Progenitor cell of endocrine pancreas (in vitro differentiated cells): ENCODE results near the gene ZNF546. TPM values are rescaled to one million over a fixed set of nuclear protein-coding genes. Genes with fewer than 3 reads are reported as not detected.
"Not testable (repeated sequence)": the region's sequence is repeated elsewhere in the genome, so short reads cannot be mapped to it uniquely, and the experiment has no call there.

Experiments used
- DNase-seq: peaks from one replicate; pipeline ENCODE4 v3.0.0; 2021; ENCODE audit warnings: low spot score; ENCODE audit not compliant: unreplicated experiment
- H3K27ac Mint-ChIP-seq: 2 replicates; pipeline ENCODE4 v1.8.0; 2021; ENCODE audit warnings: mild to moderate bottlenecking, moderate library complexity, mixed read lengths
- H3K27me3 Mint-ChIP-seq: 2 replicates; pipeline ENCODE4 v1.8.0; 2021; ENCODE audit warnings: mixed read lengths
- H3K36me3 Mint-ChIP-seq: 2 replicates; pipeline ENCODE4 v1.8.0; 2022; ENCODE audit warnings: mixed read lengths; ENCODE audit not compliant: insufficient read depth
- H3K4me1 Mint-ChIP-seq: 2 replicates; pipeline ENCODE4 v1.8.0; 2021; ENCODE audit warnings: low read depth, mixed read lengths
- H3K4me3 Mint-ChIP-seq: 2 replicates; pipeline ENCODE4 v1.8.0; 2021; ENCODE audit warnings: low read depth, mild to moderate bottlenecking, moderate library complexity, mixed read lengths
- H3K9me3 Mint-ChIP-seq: 2 replicates; pipeline ENCODE4 v1.8.0; 2021; ENCODE audit warnings: low read depth, mixed read lengths
- CTCF ChIP-seq: fragments of 200-600 bp; sonication (generic); IDR thresholded peaks from one replicate; pipeline ENCODE4 v1.5.0; 2021; ENCODE audit warnings: antibody characterized with exemption, mild to moderate bottlenecking; ENCODE audit not compliant: unreplicated experiment
- total RNA-seq: library from RNA; stranded (reverse); gene quantifications from 2 replicates; pipeline ENCODE4 v1.2.1, GENCODE V29; 2021

Gene ZNF546
- total RNA-seq, 1 donor from 2014 or later = 5.9 TPM

DNA sequence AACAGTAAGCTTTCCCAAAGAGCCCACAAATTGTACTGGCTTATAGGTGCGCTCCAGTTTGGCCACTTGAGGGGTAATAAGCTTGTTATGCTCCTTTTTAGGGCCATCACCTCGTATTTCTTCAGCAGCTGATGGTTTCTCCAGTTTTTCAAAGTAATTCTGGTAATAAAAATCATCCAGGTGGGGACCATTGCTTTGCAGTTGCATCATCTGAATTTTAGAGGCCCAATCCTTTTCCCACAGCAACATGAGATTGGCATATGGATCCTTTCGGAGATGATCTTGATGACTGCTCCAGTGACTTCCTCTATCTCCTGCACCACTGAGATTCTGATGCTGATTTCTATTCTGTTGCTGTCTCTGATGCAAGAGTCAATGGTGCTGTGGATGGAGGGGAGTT is 27.1 kb downstream of the ZNF546 start:
- no peak for TF ChIP-seq CTCF
- Mint-ChIP-seq H3K27ac (no peak overlapping the region), H3K4me1 (no peaks in the 10 kb centered on the region), H3K9me3 (peaks cover 57% of the 10 kb centered on the region), H3K36me3 (peaks cover 19% of the 10 kb centered on the region), H3K27me3 (no peaks in the 10 kb centered on the region), H3K4me3 (no peak overlapping the region)
- DNase-seq = no peak

DNA sequence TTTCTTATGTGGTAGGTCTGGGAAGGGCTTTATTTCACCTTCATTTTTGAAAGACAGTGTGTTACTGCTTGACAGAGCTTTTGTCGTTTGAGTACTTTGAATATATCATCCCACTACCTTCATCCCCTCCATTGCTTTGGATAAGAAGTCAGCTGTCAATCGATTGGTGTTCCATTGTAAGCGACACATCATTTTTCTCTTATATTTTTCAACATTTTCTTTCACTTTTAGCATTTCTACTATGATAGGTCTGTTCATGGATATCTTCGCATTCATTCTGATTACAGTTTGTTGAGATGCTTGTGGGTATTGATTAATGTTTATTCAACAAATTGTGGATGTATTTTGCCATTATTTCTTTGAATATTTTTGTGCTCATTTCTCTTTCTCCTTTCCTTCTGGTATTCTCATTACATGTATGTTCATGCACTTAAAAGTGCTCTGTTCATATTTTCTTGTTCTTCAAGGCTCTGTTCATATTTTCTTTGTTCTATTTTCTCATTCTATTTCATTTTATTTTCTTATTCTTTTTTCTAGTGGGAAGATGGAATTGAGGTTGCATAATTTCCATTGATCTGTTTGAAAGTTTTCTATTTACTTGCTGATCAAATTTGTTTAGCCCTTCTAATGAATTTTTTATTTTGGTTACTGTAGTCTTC is 29.2 kb downstream of the ZNF546 start:
- no peak for DNase-seq
- TF ChIP-seq CTCF = no peak
- no peak overlapping the region for H3K27ac Mint-ChIP-seq
- H3K36me3 Mint-ChIP-seq = peaks cover 33% of the 10 kb centered on the region
- peaks cover 58% of the 10 kb centered on the region for H3K9me3 Mint-ChIP-seq
- no peaks in the 10 kb centered on the region for H3K27me3 Mint-ChIP-seq
- no peaks in the 10 kb centered on the region for H3K4me1 Mint-ChIP-seq
- H3K4me3 Mint-ChIP-seq = no peak overlapping the region

GRCh38 chr19:40026597-40026970 is 29.7 kb downstream of the ZNF546 start:
- peaks cover 35% of the 10 kb centered on the region for H3K36me3 Mint-ChIP-seq
- peaks cover 57% of the 10 kb centered on the region for H3K9me3 Mint-ChIP-seq

GRCh38 chr19:40033989-40034560 is 37.2 kb downstream of the ZNF546 start:
- no peaks in the 10 kb centered on the region for H3K4me1 Mint-ChIP-seq
- TF ChIP-seq CTCF = no peak
- H3K36me3 Mint-ChIP-seq = peaks cover 70% of the 10 kb centered on the region
- H3K27ac Mint-ChIP-seq = no peak overlapping the region
- H3K4me3 Mint-ChIP-seq = no peak overlapping the region
- DNase-seq = no peak
- peaks cover 55% of the 10 kb centered on the region for H3K9me3 Mint-ChIP-seq
- H3K27me3 Mint-ChIP-seq = no peaks in the 10 kb centered on the region

More at GRCh38 chr19:40026597-40026970, 29.7 kb downstream of the ZNF546 start:
- H3K4me3 Mint-ChIP-seq = no peak overlapping the region
- TF ChIP-seq CTCF = no peak
- H3K27me3 Mint-ChIP-seq = no peaks in the 10 kb centered on the region
- no peak for DNase-seq
- H3K4me1 Mint-ChIP-seq = no peaks in the 10 kb centered on the region
- peak overlapping the region; percentile 56 for H3K27ac Mint-ChIP-seq

DNA sequence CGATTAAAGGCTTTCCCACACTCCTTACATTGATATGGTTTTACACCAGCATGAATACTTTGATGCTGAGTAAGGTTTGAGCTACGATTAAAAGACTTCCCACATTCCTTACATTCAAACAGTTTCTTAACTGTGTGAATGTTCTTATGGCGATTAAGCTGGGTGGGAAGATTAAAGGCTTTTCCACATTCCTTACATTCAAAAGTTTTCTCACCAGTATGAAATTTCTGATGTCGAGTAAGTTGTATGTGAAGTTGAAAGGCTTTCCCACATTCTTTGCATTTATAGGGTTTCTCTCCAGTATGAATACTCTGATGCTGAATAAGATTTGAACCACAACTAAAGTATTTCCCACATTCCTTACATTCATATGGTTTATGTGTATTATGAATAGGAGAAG is 39.1 kb downstream of the ZNF546 start:
- Mint-ChIP-seq H3K4me1 (no peaks in the 10 kb centered on the region), H3K9me3 (peaks cover 46% of the 10 kb centered on the region)
- TF ChIP-seq CTCF = no peak

DNA sequence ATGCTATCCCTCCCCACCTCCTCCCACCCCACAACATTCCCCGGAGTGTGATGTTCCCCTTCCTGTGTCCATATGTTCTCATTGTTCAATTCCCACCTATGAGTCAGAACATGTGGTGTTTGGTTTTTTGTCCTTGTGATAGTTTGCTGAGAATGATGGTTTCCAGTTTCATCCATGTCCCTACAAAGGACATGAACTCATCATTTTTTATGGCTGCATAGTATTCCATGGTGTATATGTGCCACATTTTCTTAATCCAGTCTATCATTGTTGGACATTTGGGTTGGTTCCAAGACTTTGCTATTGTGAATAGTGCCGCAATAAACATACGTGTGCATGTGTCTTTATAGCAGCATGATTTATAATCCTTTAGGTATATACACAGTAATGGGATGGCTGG is 41.2 kb downstream of the ZNF546 start:
- Mint-ChIP-seq H3K36me3 (peaks cover 62% of the 10 kb centered on the region), H3K9me3 (peaks cover 43% of the 10 kb centered on the region)
- not testable (repeated sequence) for H3K4me1 Mint-ChIP-seq, H3K27me3 Mint-ChIP-seq, DNase-seq, H3K27ac Mint-ChIP-seq, H3K4me3 Mint-ChIP-seq

More for the DNA sequence above, 39.1 kb downstream of the ZNF546 start:
- Mint-ChIP-seq H3K27ac (no peak overlapping the region), H3K36me3 (peaks cover 61% of the 10 kb centered on the region), H3K4me3 (no peak overlapping the region), H3K27me3 (no peaks in the 10 kb centered on the region)
- no peak for DNase-seq

- DNase-seq, H3K4me3 Mint-ChIP-seq, H3K4me1 Mint-ChIP-seq, H3K27me3 Mint-ChIP-seq, H3K27ac Mint-ChIP-seq: not testable (repeated sequence)
- Mint-ChIP-seq H3K36me3 (peaks cover 63% of the 10 kb centered on the region), H3K9me3 (peaks cover 48% of the 10 kb centered on the region)
Observed at GRCh38 chr19:40041718-40042117, 44.9 kb downstream of the ZNF546 start.
